GM18526 (cell line): ENCODE results near the gene POLR3C.

Source experiments
- POLR2A ChIP-seq: IDR thresholded peaks from 3 replicates; pipeline ENCODE4 v1.6.1; 2011; ENCODE audit not compliant: insufficient read length; ENCODE audit errors: extremely low read depth

POLR3C gene

GRCh38 chr1:145823565-145824498 is at the start of gene POLR3C, which contains the start of gene RNF115:
TSS of gene POLR3C (plus strand) at chr1:145824200. CDS start at chr1:145825777, 1,577 bp downstream.
TSS of gene RNF115 (minus strand) at chr1:145824095. CDS start at chr1:145823873, 222 bp downstream.
- TF ChIP-seq POLR2A = peak; percentile 70

GRCh38 chr1:145777357-145778145 is 46.4 kb upstream of the POLR3C start:
- no peak for TF ChIP-seq POLR2A

GRCh38 chr1:145778146-145778540 is 45.9 kb upstream of the POLR3C start:
- no peak for TF ChIP-seq POLR2A

GRCh38 chr1:145782272-145783099 is 41.5 kb upstream of the POLR3C start:
- no peak for TF ChIP-seq POLR2A

GRCh38 chr1:145784409-145784808 is 39.6 kb upstream of the POLR3C start:
- TF ChIP-seq POLR2A = no peak

DNA sequence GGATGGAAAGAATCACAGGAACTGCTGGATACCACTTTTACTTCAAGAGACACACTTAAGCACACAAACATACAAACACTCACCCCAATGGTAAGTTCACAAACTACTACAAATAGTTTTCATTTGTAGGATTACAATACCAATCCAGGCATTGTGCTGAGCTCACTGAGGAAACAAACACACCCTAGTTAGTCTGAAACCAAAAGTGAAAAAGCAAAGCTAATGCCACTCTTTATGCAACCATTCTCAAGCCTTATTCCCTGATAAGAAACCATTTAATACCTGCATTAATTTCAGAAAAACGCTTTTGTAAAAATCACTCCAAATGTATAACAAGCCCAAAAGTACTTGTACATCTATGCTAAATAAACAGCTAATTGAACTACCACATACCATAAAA is 38.5 kb upstream of the POLR3C start:
- no peak for TF ChIP-seq POLR2A

GRCh38 chr1:145786271-145786670 is 37.7 kb upstream of the POLR3C start:
- TF ChIP-seq POLR2A = no peak

DNA sequence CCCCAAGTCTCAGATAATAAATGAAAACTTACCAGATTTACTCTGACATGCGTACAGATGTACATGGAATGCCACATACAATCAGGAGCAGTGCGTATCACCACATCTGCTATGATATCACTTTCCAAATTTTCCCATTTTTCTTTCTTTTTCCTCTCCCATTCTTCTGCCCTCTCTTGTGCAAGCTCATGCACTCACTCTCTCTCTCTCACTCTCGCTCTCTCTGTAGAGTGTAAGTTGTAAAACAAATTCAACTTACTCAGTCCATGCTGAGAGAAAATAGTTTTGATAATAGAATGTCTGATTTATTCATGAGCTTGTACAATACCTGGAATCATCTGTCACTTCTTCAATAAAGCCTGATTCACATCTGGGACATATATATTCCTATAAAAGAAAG is 35.4 kb upstream of the POLR3C start:
- TF ChIP-seq POLR2A = no peak

DNA sequence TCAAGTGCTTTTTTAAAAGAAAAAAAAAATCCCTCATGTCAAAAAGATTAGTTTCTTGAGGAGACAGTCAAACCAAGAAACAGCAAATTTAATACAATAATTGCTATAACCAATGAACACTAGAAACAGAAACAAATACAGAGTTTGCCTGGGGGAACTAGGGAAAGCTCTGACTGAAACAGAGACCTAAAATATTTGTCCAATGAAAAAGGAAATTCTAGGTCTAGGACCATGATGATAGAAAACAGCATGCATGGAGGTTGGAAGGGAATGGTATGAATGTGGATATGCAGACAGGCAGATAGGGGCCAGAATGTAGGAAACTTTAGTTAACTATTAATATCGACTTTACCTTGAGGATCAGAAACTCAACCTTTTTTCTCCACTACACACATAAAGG is 31.5 kb upstream of the POLR3C start:
- no peak for TF ChIP-seq POLR2A

- TF ChIP-seq POLR2A = no peak
Measured at GRCh38 chr1:145795257-145795881, 28.6 kb upstream of the POLR3C start.

- no peak for TF ChIP-seq POLR2A
Measured at GRCh38 chr1:145796753-145797152, 27.2 kb upstream of the POLR3C start.

DNA sequence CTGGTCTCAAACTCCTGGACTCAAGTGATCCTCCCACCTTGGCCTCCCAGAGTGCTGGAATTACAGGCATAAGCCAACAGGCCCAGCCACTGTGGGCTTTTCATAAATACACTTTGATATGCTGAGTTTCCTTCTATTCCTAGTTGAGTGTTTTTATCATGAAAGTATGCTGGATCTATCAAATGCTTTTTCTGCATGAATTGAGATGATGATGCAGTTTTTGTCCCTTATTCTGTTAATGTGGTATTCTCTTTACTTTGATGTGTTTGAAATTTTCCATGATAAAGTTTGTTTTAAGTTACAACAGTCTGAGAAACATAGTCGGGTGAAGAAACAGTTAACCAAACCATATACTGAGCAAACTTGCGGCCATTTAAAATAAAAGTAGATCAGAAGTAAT is 24.2 kb upstream of the POLR3C start:
- no peak for TF ChIP-seq POLR2A

DNA sequence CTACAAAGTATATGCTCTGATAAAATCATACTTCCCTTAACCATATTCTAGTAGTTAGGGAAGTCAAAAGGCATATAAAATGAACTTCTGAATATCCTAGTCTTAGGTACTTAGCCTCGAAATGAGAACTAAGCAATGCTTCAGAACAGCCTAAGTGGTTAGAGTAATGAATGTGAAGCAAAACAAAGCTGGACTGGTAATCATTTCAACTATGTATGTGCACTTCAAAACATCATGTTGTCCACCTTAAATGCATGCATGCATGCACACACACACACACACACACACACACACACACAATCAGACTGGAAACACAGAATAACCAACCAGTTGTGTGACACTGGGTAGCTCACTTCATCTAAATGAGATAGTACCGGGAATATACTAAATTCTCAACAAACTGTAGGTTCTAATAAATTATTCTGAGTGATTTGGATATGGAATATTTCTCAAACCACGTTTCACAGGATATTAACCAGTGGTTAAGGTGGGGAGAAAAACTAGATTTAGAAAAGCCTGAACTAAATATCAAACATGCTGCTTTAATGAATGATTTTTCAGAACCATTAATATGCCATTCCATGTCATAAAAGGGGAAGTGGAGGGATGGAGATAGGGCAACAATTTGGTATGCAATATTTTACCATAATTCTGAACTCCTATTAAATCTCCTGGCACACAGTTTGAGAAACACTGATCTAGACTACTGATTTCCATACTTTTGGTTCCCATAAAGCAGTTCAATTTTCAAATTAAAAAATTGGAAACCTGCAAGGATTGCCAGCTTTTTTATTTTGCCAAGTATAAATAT is 19.6 kb upstream of the POLR3C start:
- TF ChIP-seq POLR2A = no peak

DNA sequence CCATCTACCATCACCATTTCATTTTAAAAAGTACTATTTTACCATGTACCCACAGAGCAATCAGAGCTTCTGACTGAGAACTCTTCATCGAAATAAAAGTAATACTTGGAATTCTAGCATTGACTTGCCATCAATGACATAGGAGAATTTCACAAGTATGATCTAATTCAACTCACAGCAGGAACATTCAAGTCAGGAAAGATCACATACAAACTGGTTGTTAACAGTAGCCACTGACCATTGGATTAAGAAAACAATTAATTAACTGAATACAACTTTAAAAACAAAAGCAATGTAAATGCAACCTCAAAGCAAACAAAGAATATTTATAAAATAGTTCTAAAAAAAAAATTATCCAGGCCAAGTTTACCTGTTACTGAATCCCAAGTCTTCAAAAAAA is 18.9 kb upstream of the POLR3C start:
- TF ChIP-seq POLR2A = no peak

GRCh38 chr1:145806408-145806807 is 17.6 kb upstream of the POLR3C start:
- TF ChIP-seq POLR2A = no peak
